Muscle layer of colon (tissue), 2 donors: Measurements from ENCODE around the gene ZBTB2.

Source experiments
- H3K27ac ChIP-seq: one replicate; pipeline ENCODE4 v1.7.0; 2013; ENCODE audit warnings: low read depth, mild to moderate bottlenecking, low read length, moderate library complexity
- H3K27me3 ChIP-seq, 2 donors: one replicate each; pipeline ENCODE4 v1.7.0; 2013; ENCODE audit warnings: low read length in 2 of 2, mild to moderate bottlenecking in 2 of 2; ENCODE audit not compliant: insufficient read depth in 2 of 2, control insufficient read depth in 1 of 2
- H3K36me3 ChIP-seq: one replicate; pipeline ENCODE4 v1.7.0; 2013; ENCODE audit warnings: mild to moderate bottlenecking, low read length; ENCODE audit not compliant: insufficient read depth
- H3K4me1 ChIP-seq: one replicate; pipeline ENCODE4 v1.7.0; 2013; ENCODE audit warnings: mild to moderate bottlenecking, low read length; ENCODE audit not compliant: insufficient read depth
- H3K4me3 ChIP-seq, 2 donors: one replicate each; pipeline ENCODE4 v1.7.0; 2013; ENCODE audit warnings: low read length in 2 of 2, low read depth in 1 of 2, mild to moderate bottlenecking in 1 of 2, moderate library complexity in 1 of 2
- H3K9ac ChIP-seq: one replicate; pipeline ENCODE4 v1.7.0; 2013; ENCODE audit warnings: low read length
- H3K9me3 ChIP-seq: one replicate; pipeline ENCODE4 v1.7.0; 2013; ENCODE audit warnings: mild to moderate bottlenecking, low read length
- donor health status: abdominal sarcoma.
- donor health status: Adenocarcinoma of cecum.

Gene ZBTB2

DNA sequence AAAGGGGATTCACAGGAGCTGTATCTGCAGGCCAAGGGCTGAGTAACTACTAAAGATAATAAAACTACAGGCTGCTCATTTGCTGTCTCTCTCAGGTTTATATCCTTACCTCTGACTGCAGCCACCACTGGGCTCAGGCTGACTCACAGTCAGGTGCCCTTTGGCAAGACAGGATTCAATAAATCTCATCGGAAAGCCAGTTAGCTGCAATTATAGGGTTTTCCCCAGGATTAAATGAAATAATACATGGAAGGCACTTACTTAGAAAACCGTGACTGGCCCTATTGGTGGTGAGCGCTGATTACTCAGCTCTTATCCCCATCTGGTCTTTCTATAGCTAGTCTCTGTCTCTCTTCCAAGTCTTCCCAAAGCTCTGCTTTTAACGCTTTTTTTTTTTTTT is 34.2 kb upstream of the ZBTB2 start:
- H3K9ac ChIP-seq: no peak overlapping the region
- no peaks in the 10 kb centered on the region for H3K4me1 ChIP-seq
- H3K27me3 ChIP-seq: no peaks in the 10 kb centered on the region
- peaks cover 27% of the 10 kb centered on the region for H3K36me3 ChIP-seq
- no peak overlapping the region for H3K4me3 ChIP-seq
- no peaks in the 10 kb centered on the region for H3K9me3 ChIP-seq
- no peak overlapping the region for H3K27ac ChIP-seq

DNA sequence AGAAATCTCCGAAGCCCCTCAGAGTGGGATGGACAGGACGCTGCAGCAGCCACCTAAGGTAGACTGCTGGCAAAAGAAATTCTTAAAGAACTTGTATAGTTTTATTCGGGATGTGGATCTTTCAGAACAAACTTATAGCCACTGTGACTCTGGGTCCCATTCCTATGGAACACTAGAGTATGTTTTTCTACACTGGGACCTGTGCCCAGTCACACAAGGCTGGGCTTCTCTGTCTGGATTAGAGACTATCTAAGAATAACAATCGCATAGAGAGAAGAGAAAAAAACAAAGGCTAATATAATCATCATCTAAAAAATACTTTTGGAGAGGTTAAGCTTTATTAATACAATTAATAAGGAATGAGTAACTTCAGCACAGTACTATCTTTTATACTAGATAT is 31.6 kb upstream of the ZBTB2 start:
- no peaks in the 10 kb centered on the region for H3K9me3 ChIP-seq
- no peak overlapping the region for H3K4me3 ChIP-seq
- H3K36me3 ChIP-seq: peaks cover 4% of the 10 kb centered on the region
- H3K9ac ChIP-seq: no peak overlapping the region
- H3K4me1 ChIP-seq: no peaks in the 10 kb centered on the region
- no peaks in the 10 kb centered on the region for H3K27me3 ChIP-seq
- H3K27ac ChIP-seq: no peak overlapping the region

DNA sequence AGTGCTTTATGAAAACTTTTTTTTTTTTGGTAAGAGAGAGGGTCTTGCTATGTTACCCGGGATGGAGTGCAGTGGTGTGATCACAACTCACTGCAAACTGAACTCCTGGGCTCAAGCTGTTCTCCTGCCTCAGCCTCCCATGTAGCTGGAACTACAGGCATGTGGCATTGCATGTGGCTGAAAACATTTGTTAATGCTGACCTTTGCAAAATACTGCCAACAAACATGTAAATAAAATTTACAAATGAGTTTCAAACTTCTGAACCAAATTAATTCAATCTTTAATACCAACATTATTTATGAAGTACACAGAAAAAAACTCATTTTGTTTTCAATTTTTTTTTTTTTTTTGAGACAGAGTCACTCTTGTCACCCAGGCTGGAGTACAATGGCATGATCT is 26.1 kb upstream of the ZBTB2 start:
- Histone ChIP-seq H3K4me3 (no peak overlapping the region), H3K27ac (no peak overlapping the region), H3K27me3 (no peaks in the 10 kb centered on the region), H3K4me1 (no peaks in the 10 kb centered on the region), H3K36me3 (peaks cover 22% of the 10 kb centered on the region), H3K9ac (no peak overlapping the region), H3K9me3 (no peaks in the 10 kb centered on the region)

DNA sequence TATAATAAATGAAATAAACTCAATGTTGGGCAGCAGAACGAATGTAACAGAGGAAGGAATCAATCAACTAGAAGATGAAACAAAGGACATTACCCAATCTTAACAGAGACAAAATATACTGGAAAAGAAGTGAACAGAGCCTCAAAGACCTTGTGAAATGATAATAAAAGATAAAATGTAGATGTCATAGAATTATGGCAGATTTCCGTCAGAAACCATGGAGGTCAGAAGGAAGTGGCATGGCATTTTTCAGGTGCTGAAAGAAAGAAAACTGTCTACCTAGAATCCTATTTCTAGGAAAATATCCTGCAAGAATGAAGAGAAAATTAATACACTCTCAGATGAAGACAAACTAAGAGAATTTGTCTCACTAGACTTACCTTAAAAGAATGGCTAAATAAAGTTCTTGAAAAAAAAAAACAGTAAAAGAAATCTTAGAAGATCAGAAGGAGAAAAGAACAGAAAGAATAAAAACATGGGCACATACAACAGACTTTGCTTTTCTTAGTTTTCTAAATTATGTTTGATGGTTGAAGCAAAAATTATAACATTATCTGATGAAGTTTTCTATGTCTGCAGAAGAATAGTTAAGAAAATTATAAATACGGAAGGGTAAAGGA is 23.4 kb upstream of the ZBTB2 start:
- Histone ChIP-seq H3K4me1 (no peaks in the 10 kb centered on the region), H3K9me3 (no peaks in the 10 kb centered on the region), H3K36me3 (peaks cover 23% of the 10 kb centered on the region), H3K4me3 (no peak overlapping the region), H3K27ac (no peak overlapping the region), H3K9ac (no peak overlapping the region), H3K27me3 (no peaks in the 10 kb centered on the region)

DNA sequence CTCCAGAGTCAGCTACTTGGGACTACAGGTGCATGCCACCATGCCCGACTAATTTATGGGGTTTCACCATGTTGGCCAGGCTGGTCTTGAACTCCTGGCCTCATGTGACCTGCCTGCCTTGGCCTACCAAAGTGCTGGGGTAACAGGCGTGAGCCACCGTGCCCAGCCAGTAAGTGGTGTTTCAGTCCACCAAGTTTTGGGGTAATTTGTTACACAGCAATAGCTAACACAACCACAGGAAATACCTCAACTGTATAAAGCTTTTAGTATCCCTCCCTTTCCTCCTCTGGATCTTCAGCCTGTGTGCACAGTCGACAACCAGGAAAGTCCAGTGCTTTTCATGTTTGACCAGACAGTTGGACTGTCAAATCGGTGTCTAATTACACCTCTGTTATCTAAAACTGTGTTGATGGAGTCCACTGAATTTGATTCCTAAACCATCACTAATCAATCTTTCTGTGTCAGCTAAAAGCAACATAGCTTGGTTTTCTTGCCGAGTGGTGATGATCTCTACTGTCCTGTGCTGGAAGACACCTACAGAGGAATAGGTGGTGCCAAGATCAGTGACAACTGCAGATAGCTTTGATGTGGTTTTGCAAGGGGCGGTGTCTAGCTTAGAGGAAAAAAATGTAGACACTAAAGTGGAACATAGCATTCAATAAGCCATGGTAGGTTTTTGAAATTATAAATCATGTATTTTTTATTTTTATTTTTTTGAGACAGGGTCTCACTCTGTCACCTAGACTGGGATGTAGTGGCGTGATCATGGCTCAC is 22.2 kb upstream of the ZBTB2 start:
- Histone ChIP-seq H3K4me1 (no peaks in the 10 kb centered on the region), H3K9me3 (no peaks in the 10 kb centered on the region), H3K27ac (no peak overlapping the region), H3K27me3 (no peaks in the 10 kb centered on the region), H3K36me3 (peaks cover 26% of the 10 kb centered on the region), H3K4me3 (no peak overlapping the region), H3K9ac (no peak overlapping the region)

DNA sequence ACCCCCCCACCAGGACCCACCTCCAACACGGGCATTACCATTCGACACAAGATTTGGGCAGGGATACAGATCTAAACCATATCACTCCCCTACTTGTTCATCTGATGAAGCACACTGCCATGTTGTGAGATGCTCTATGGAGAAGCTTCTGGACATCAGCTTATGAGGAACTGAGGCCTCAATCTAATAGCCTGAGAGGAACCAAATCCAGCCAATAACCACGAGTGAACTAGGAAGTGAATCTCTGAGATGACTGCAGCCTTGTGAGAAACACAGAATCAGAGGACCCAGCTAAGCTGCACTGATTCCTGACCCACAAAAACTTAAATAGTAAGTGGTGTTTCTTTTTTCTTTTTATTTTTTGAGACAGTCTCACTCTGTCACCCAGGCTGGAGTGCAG is 21.6 kb upstream of the ZBTB2 start:
- Histone ChIP-seq H3K9me3 (no peaks in the 10 kb centered on the region), H3K4me3 (no peak overlapping the region), H3K4me1 (no peaks in the 10 kb centered on the region), H3K27ac (no peak overlapping the region), H3K27me3 (no peaks in the 10 kb centered on the region), H3K36me3 (peaks cover 27% of the 10 kb centered on the region), H3K9ac (no peak overlapping the region)

DNA sequence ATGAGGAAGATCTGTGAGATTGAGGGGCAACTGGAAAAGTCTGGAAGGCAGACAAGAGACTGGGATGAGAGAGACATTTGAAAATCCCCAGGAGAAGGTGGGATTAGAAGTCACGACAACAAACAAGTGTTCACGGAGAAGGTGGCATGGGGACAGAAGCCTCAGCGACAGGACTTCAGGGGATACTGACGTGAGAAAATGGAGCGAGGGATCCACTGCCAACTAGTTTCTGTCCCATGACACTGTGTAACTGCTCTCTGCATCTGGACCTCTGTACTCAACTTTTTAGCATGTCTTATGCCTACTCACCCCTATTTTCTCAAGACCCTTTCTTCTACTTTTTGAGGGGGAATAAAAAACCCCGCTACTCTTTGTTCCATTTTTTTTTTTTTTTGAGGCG is 18.3 kb upstream of the ZBTB2 start:
- Histone ChIP-seq H3K27me3 (no peaks in the 10 kb centered on the region), H3K4me3 (no peak overlapping the region), H3K4me1 (no peaks in the 10 kb centered on the region), H3K9ac (no peak overlapping the region), H3K27ac (no peak overlapping the region), H3K36me3 (peaks cover 26% of the 10 kb centered on the region), H3K9me3 (no peaks in the 10 kb centered on the region)

DNA sequence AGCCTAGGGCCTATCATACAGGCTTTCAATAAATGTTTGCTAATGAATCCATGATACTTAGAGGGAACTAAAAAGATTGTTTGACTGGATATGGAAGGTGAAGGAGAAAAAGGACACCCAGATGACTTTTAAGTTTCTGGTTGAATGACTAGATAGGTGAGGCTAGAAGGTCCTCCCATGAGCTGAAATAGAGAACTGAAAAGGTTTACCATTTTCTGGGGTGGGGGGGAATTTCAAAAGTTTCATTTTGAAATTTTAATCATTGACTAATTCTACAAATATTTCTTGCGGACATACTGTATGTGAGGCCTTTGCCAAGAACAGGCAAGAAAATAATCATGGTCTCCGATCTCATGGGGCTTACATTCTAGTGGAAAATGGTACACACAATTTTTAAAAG is 17.9 kb upstream of the ZBTB2 start:
- Histone ChIP-seq H3K9me3 (no peaks in the 10 kb centered on the region), H3K9ac (no peak overlapping the region), H3K36me3 (peaks cover 26% of the 10 kb centered on the region), H3K4me3 (no peak overlapping the region), H3K27me3 (no peaks in the 10 kb centered on the region), H3K27ac (no peak overlapping the region), H3K4me1 (no peaks in the 10 kb centered on the region)

DNA sequence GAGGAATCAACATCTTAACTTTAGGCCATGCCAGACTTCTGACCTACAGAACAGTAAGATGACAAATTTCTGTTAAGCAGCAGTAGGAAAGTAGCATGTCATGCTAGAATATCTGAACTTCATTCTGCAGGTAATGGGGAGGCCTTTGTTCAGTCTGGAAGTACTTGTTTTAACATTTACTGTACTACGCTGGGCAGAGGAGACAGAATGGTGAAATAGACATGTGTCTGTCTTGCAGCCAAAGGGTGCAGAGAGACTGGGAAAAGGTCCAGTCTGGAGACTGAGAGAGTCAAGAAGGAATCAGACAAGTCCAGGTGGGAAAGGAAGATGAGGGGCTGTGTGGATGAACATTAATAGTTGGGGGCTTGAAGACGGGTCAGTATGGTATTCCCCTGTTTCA is 17.5 kb upstream of the ZBTB2 start:
- H3K4me1 ChIP-seq: no peaks in the 10 kb centered on the region
- H3K27me3 ChIP-seq: no peaks in the 10 kb centered on the region
- H3K27ac ChIP-seq: no peak overlapping the region
- H3K9me3 ChIP-seq: no peaks in the 10 kb centered on the region
- H3K9ac ChIP-seq: no peak overlapping the region
- no peak overlapping the region for H3K4me3 ChIP-seq
- peaks cover 26% of the 10 kb centered on the region for H3K36me3 ChIP-seq

DNA sequence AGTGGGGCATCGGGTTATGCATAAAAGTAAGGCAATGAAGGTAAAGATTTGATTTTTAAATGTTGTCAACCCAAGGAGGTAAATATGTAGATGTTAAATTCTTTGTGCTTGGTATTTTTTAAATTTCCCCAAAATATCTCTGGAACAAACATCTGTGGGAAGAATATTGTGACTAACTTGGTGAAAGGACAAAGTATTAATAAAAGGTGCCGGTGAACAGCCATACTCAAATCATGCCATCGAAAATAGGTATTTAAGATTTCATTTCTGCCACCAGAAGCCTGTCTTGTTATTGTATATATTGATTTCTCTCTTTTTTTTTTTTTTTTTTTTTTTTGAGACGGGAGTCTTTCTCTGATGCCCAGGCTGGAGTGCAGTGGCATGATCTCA is 12.6 kb upstream of the ZBTB2 start:
- H3K4me1 ChIP-seq: no peaks in the 10 kb centered on the region
- no peak overlapping the region for H3K9ac ChIP-seq
- no peak overlapping the region for H3K27ac ChIP-seq
- no peak overlapping the region for H3K4me3 ChIP-seq
- no peaks in the 10 kb centered on the region for H3K9me3 ChIP-seq
- no peaks in the 10 kb centered on the region for H3K27me3 ChIP-seq
- peaks cover 9% of the 10 kb centered on the region for H3K36me3 ChIP-seq

DNA sequence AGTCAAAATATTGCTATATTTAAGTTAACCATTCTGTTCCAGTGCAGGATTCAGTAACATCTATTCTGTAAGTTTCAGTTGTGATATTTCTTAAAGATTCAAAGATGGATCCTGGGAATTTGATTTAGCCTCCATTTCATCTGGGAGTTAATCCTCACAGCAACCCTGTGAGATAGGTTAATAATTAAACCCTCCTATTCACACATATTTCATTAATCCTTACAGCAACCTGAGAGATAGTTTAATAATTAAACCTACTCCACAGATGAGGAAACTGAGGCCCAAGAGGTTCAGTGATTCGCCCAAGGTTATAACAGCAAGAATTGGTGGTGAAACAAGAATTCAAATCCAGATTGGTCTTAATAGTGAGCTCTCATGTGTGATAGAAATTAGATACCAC is 10.9 kb upstream of the ZBTB2 start:
- no peaks in the 10 kb centered on the region for H3K4me1 ChIP-seq
- peaks cover 5% of the 10 kb centered on the region for H3K36me3 ChIP-seq
- H3K9me3 ChIP-seq: no peaks in the 10 kb centered on the region
- no peak overlapping the region for H3K27ac ChIP-seq
- H3K4me3 ChIP-seq: no peak overlapping the region
- H3K9ac ChIP-seq: no peak overlapping the region
- H3K27me3 ChIP-seq: no peaks in the 10 kb centered on the region

DNA sequence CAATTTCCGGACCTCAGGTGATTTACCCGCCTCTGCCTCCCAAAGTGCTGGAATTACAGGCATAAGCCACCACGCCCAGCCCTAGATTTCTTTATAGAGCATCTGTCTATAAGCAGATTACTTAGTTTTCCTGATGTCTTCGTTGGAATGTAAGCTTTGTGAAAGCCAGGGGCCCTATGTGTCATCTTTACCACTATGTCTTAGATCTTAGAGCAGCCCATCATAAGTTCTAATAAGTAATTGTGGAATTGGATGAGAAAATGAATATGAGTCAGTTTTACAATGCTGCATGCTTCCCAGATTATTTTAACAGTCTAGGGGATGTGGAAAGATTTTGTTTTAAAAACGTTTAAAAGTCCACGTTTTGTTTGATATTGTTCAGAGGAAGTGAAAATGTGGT is 9.1 kb upstream of the ZBTB2 start:
- Histone ChIP-seq H3K4me3 (no peak overlapping the region), H3K9ac (no peak overlapping the region), H3K4me1 (peaks cover 5% of the 10 kb centered on the region), H3K27ac (no peak overlapping the region), H3K27me3 (no peaks in the 10 kb centered on the region), H3K36me3 (peaks cover 5% of the 10 kb centered on the region), H3K9me3 (no peaks in the 10 kb centered on the region)
